Measurements from ENCODE around the gene AXIN1. TPM values are rescaled to one million over a fixed set of nuclear protein-coding genes. Genes with fewer than 3 reads are reported as not detected.

Gene AXIN1
- total RNA-seq, 4 donors from 2014 or later, result 37.9 to 45.7 (median 40.6) TPM

DNA sequence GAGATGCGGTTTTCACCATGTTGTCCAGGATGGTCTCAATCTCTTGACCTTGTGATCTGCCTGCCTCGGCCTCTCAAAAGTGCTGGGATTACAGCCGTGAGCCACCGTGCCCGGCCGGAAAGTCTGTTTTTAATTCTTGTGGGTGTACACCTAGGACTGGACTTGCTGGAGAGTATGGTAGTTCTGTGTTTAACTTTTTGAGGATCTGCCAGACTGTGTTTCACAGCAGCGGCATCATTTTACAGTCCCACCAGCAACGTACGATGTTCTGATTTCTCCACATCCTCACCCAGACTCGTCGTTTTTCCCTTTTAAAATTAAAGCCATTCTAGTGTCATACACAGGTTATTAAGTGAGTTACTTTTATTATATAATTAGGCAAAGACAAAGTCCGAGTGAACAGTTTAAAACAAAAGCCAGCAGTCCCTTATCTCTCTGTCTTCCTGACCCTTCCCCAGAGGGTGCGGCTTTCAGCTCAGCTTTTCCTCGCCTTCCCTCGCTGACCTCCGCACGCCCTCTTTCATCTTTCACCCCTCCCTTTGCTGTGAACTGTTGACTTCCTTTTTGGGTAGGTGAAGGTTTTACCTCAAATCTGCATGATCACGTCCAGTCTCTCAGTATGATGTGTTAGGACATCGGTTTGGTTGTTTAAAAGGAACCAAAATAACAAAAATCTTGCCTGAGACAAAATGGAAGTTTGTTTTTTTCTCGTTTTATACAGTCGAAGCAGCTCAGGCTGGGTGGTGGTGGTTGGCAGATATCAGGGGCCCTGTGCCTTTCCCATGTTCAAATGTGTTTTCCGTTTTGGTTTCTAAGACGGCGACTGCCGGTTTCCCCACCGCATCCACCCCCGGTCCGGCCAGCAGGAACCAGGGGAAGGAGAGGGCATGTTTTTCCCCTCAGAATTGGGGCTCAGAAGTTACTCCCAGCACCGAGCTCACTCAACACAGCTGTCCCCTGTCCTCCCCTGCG lies 99.9 kb downstream of the AXIN1 start:
- H3K4me3 ChIP-seq (ENCODE audit: low read depth, poor library complexity, severe bottlenecking), result no peak overlapping the region
- intact Hi-C loops (cut with DNase I; ENCODE audit: low total_unique reads), result no loop called here
- no peak for DNase-seq (ENCODE audit: low spot score in 2 of 2)
- no peak for TF ChIP-seq POLR2A (IDR thresholded peaks at IDR 0.05)
- TF ChIP-seq, protein P1, sequence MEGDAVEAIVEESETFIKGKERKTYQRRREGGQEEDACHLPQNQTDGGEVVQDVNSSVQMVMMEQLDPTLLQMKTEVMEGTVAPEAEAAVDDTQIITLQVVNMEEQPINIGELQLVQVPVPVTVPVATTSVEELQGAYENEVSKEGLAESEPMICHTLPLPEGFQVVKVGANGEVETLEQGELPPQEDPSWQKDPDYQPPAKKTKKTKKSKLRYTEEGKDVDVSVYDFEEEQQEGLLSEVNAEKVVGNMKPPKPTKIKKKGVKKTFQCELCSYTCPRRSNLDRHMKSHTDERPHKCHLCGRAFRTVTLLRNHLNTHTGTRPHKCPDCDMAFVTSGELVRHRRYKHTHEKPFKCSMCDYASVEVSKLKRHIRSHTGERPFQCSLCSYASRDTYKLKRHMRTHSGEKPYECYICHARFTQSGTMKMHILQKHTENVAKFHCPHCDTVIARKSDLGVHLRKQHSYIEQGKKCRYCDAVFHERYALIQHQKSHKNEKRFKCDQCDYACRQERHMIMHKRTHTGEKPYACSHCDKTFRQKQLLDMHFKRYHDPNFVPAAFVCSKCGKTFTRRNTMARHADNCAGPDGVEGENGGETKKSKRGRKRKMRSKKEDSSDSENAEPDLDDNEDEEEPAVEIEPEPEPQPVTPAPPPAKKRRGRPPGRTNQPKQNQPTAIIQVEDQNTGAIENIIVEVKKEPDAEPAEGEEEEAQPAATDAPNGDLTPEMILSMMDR (IDR thresholded peaks at IDR 0.05), result no peak
- 78 to 83% methylated on average over 30 of the region's 30 CpGs for WGBS, 2 donors

- WGBS, 2 donors, result 91 to 94% methylated on average over 9 to 12 of the region's 12 CpGs
- no peak for TF ChIP-seq POLR2A (IDR thresholded peaks at IDR 0.05)
- TF ChIP-seq, protein P1 (IDR thresholded peaks at IDR 0.05), result no peak
- intact Hi-C loops (cut with DNase I; ENCODE audit: low total_unique reads), result no loop called here
- DNase-seq (ENCODE audit: low spot score in 2 of 2), result no peak
- no peak overlapping the region for H3K4me3 ChIP-seq (ENCODE audit: low read depth, poor library complexity, severe bottlenecking)
Observed at GRCh38 chr16:249431-249830, 103.1 kb downstream of the AXIN1 start.

DNA sequence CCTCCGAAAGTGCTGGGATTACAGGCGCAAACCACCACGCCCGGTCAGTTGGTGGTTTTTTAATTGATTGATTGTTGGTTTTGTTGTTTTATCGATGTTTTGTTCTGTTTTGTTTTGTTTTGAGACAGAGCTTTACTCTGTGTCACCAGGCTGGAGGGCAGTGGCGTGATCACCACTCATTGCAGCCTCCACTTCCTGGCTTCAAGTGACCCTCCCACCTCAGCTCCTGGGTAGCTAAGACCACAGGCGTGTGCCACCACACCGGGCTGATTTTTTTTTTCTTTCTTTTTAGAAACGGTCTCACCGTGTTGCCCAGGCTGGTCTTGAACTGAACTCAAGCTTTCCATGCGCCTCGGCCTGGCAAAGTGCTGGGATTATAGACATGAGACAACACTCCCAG lies 105.5 kb downstream of the AXIN1 start:
- TF ChIP-seq, protein P1 (IDR thresholded peaks at IDR 0.05), result no peak
- no peak for TF ChIP-seq POLR2A (IDR thresholded peaks at IDR 0.05)
- intact Hi-C loops (cut with DNase I; ENCODE audit: low total_unique reads), result no loop called here
- WGBS, 2 donors, result 94 to 95% methylated on average over 12 of the region's 12 CpGs
- DNase-seq (ENCODE audit: low spot score in 2 of 2), result no peak
- no peak overlapping the region for H3K4me3 ChIP-seq (ENCODE audit: low read depth, poor library complexity, severe bottlenecking)

DNA sequence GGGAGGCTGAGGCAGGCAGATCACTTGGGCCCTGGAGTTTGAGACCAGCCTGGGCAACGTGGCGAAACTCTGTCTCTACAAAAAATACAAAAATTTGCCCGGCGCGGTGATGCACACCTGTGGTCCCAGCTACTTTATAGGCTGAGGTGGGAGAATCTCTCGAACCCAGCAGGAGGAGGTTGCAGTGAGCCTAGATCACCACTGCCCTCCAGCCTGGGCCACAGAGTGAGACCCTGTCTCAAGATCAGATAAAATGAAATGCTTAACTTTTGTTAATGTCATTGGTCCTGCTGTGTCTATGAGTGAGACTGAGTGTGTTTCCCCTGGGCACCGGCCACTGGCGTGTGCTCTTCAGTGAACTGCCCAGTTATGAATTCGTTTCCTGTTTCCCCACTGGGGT lies 107.4 kb downstream of the AXIN1 start:
- DNase-seq (ENCODE audit: low spot score in 2 of 2), result no peak
- TF ChIP-seq, protein P1 (IDR thresholded peaks at IDR 0.05), result no peak
- no peak for TF ChIP-seq POLR2A (IDR thresholded peaks at IDR 0.05)
- H3K4me3 ChIP-seq (ENCODE audit: low read depth, poor library complexity, severe bottlenecking), result no peak overlapping the region
- 92 to 95% methylated on average over 9 of the region's 9 CpGs for WGBS, 2 donors
- intact Hi-C loops (cut with DNase I; ENCODE audit: low total_unique reads), result no loop called here

- no peak overlapping the region for H3K4me3 ChIP-seq (ENCODE audit: low read depth, poor library complexity, severe bottlenecking)
- DNase-seq (ENCODE audit: low spot score in 2 of 2), result no peak
- intact Hi-C loops (cut with DNase I; ENCODE audit: low total_unique reads), result no loop called here
- TF ChIP-seq, protein P1 (IDR thresholded peaks at IDR 0.05), result no peak
- TF ChIP-seq POLR2A (IDR thresholded peaks at IDR 0.05), result no peak
- WGBS, 2 donors, result 76 to 87% methylated on average over 4 of the region's 4 CpGs
Observed at GRCh38 chr16:243348-243747, 109.2 kb downstream of the AXIN1 start.
